IPS-18c (cell line): Measurements from ENCODE around the gene EML5.

Source experiments
- H3K4me3 ChIP-seq: 2 replicates; pipeline ENCODE4 v1.7.0; 2013; ENCODE audit warnings: low read depth, mild to moderate bottlenecking, low read length, moderate library complexity; ENCODE audit not compliant: insufficient read depth
- H3K9me3 ChIP-seq: one replicate; pipeline ENCODE4 v1.6.1; 2013; ENCODE audit warnings: mild to moderate bottlenecking, low read length, moderate library complexity; ENCODE audit not compliant: control insufficient read depth, insufficient read depth

Gene EML5

GRCh38 chr14:88669346-88669745, 123.4 kb downstream of the EML5 start:
- no peaks in the 10 kb centered on the region for H3K9me3 ChIP-seq

GRCh38 chr14:88668448-88669116, 124.2 kb downstream of the EML5 start:
- Histone ChIP-seq H3K9me3 (no peaks in the 10 kb centered on the region), H3K4me3 (no peak overlapping the region)

More at GRCh38 chr14:88669346-88669745, 123.4 kb downstream of the EML5 start:
- no peak overlapping the region for H3K4me3 ChIP-seq

GRCh38 chr14:88667555-88668273, 125.0 kb downstream of the EML5 start:
- H3K4me3 ChIP-seq = no peak overlapping the region

GRCh38 chr14:88660056-88660455, 132.7 kb downstream of the EML5 start:
- Histone ChIP-seq H3K9me3 (peaks cover 2% of the 10 kb centered on the region), H3K4me3 (no peak overlapping the region)

More at GRCh38 chr14:88667555-88668273, 125.0 kb downstream of the EML5 start:
- H3K9me3 ChIP-seq = no peaks in the 10 kb centered on the region

- Histone ChIP-seq H3K4me3 (no peak overlapping the region), H3K9me3 (no peaks in the 10 kb centered on the region)
These were observed 153.5 kb downstream of the EML5 start for GRCh38 chr14:88639221-88639620.

- no peak overlapping the region for H3K4me3 ChIP-seq
- no peaks in the 10 kb centered on the region for H3K9me3 ChIP-seq
These were observed 160.2 kb downstream of the EML5 start for GRCh38 chr14:88632512-88632911.

- no peak overlapping the region for H3K4me3 ChIP-seq
- no peaks in the 10 kb centered on the region for H3K9me3 ChIP-seq
These were observed 161.7 kb downstream of the EML5 start for GRCh38 chr14:88631091-88631490.

GRCh38 chr14:88630565-88630964, 162.2 kb downstream of the EML5 start:
- Histone ChIP-seq H3K4me3 (no peak overlapping the region), H3K9me3 (no peaks in the 10 kb centered on the region)

GRCh38 chr14:88628462-88628861, 164.3 kb downstream of the EML5 start:
- no peak overlapping the region for H3K4me3 ChIP-seq
- no peaks in the 10 kb centered on the region for H3K9me3 ChIP-seq

GRCh38 chr14:88628033-88628432, 164.7 kb downstream of the EML5 start:
- no peaks in the 10 kb centered on the region for H3K9me3 ChIP-seq
- H3K4me3 ChIP-seq = no peak overlapping the region

- no peaks in the 10 kb centered on the region for H3K9me3 ChIP-seq
- no peak overlapping the region for H3K4me3 ChIP-seq
These were observed 167.1 kb downstream of the EML5 start for GRCh38 chr14:88625671-88626070.

- no peak overlapping the region for H3K4me3 ChIP-seq
- H3K9me3 ChIP-seq = no peaks in the 10 kb centered on the region
These were observed 171.7 kb downstream of the EML5 start for GRCh38 chr14:88621100-88621499.

- Histone ChIP-seq H3K4me3 (no peak overlapping the region), H3K9me3 (no peaks in the 10 kb centered on the region)
These were observed 174.3 kb downstream of the EML5 start for GRCh38 chr14:88618476-88618875.

GRCh38 chr14:88617479-88617878, 175.3 kb downstream of the EML5 start:
- no peaks in the 10 kb centered on the region for H3K9me3 ChIP-seq
- no peak overlapping the region for H3K4me3 ChIP-seq

GRCh38 chr14:88616697-88617096, 176.1 kb downstream of the EML5 start:
- no peak overlapping the region for H3K4me3 ChIP-seq
- H3K9me3 ChIP-seq = no peaks in the 10 kb centered on the region

- no peaks in the 10 kb centered on the region for H3K9me3 ChIP-seq
- no peak overlapping the region for H3K4me3 ChIP-seq
These were observed 178.4 kb downstream of the EML5 start for GRCh38 chr14:88614218-88614907.

GRCh38 chr14:88613552-88614010, 179.2 kb downstream of the EML5 start:
- Histone ChIP-seq H3K4me3 (no peak overlapping the region), H3K9me3 (no peaks in the 10 kb centered on the region)

- no peak overlapping the region for H3K4me3 ChIP-seq
- no peaks in the 10 kb centered on the region for H3K9me3 ChIP-seq
These were observed 179.8 kb downstream of the EML5 start for GRCh38 chr14:88612981-88613380.
